Measurements from ENCODE around the gene ANKRD10.

Gene ANKRD10

DNA sequence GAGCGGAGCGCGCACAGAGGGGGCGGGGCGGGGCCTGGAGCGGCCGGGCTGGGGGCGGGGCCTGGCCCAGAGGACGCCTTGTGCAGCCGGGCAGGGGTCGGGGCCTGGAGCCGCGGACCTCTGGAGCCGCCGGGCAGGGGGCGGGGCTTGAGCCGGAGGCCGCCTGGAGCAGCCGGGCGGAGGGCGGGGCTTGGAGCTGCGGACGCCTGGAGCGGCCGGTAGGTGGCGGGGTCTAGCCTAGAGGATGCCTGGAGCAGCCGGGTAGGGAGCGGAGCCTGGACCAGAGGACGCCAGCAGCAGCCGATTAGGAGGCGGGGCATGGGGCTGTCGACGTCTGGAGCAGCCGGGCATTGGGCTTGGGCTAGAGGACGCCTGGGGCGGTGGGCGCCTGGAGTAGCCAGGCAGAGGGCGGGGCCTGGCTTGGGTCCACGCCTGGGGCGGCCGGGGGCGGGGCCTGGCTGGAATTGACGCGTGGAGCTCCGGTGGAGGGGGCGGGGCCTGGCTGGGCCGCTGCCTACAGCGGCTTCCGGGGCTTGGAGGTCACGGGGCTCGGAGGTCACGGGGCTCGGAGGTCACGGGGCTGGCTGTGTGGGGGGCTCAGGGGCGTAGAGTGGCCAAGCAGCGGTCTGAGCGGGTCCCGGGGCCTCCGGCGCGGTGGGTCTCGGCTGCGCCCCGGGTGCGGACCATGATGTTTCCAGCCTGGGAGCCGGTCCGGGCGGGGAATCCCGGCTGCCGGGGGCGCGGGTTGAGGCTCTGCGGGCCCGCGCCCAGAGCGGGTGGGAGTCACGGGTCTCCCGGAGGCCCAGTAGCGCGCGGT, at the start of gene ANKRD10:
ANKRD10 (minus strand) TSS at position 13 of the 817 bp plus-strand sequence. CDS start 135 bp downstream, outside the sequence.
- DNase-seq (ENCODE audit: low spot score), result peak; percentile 98
- ChIA-PET POLR2A (ENCODE audit: low non-redundant PET) (interaction anchor here (0.6 to 0.9 kb wide), 3 partner anchors 209 to 460 kb away, joined by 3 to 5 read pairs (median 3); no protein-coding TSS in a partner anchor), CTCF (interaction anchor here (0.6 to 1.3 kb wide), 10 partner anchors 44 to 998 kb away, joined by 3 to 7 read pairs (median 3); no protein-coding TSS in a partner anchor)
- H3K27ac ChIP-seq, result peak within 1 kb of the TSS; percentile 98
- TF ChIP-seq, protein P1, sequence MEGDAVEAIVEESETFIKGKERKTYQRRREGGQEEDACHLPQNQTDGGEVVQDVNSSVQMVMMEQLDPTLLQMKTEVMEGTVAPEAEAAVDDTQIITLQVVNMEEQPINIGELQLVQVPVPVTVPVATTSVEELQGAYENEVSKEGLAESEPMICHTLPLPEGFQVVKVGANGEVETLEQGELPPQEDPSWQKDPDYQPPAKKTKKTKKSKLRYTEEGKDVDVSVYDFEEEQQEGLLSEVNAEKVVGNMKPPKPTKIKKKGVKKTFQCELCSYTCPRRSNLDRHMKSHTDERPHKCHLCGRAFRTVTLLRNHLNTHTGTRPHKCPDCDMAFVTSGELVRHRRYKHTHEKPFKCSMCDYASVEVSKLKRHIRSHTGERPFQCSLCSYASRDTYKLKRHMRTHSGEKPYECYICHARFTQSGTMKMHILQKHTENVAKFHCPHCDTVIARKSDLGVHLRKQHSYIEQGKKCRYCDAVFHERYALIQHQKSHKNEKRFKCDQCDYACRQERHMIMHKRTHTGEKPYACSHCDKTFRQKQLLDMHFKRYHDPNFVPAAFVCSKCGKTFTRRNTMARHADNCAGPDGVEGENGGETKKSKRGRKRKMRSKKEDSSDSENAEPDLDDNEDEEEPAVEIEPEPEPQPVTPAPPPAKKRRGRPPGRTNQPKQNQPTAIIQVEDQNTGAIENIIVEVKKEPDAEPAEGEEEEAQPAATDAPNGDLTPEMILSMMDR (conservative IDR thresholded peaks at IDR 0.05; ENCODE audit: low read depth), result peak; percentile 86

DNA sequence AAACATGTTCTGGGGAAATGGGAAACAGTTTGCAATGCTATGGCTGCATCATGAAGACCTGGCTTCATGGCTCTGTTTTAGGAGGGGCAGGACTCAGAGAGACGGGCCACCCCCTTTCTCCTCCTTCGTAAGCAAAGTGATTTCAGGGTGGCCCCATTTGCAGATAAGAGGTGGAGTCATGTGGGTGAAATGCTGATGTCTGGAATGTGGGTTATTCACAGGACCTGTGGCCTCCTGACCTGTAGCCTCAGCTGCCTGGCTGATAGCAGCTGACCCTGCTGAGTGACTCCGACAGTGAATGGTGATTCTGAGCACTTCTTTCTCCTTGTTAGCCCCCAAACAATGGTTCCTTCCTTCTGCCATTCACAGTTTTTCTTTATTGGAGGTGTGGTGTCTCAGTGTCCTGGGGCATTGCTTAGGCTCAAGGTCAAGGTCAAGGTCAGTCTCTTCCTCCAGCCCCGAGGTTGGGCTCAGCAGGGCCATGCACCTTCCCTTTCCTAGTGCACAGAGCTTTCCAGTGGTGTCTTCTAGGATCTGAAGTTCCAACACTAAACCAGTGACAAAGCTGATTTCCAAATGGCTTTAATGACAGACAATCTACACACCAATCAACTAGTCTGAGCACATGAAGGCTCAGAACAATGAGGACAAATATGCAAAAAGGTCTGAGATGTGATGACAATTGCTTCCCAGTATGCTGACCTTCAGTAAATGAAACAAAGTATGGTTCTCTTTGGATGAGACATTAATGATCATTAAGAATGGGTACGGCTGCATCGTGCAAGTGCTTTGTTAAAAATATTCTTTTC, 49.6 kb upstream of the ANKRD10 start:
- TF ChIP-seq, protein P1 (conservative IDR thresholded peaks at IDR 0.05; ENCODE audit: low read depth), result no peak
- ChIA-PET POLR2A (ENCODE audit: low non-redundant PET) (no interaction called here), CTCF (no interaction called here)
- H3K27ac ChIP-seq, result peak overlapping the region; percentile 72
- no peak for DNase-seq (ENCODE audit: low spot score)

DNA sequence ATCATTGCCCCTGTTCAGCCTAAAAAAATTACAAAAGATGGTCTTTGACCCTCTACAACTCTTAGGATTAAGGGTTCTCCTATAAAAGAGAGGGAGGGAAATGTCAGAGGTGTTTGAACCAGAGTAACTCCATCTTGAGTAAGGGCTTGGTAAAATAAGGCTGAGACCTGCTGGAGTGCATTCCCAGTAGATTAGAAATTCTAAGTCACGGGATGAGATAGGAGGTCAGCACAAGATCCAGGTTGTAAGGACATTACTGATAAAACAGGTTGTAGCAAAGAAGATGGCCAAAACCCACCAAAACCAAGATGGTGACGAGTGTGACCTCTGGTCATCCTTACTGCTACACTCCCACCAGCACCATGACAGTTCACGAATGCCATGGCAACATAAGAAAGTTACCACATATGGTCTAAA, 48.7 kb upstream of the ANKRD10 start:
- ChIA-PET CTCF (no interaction called here), POLR2A (ENCODE audit: low non-redundant PET) (no interaction called here)
- DNase-seq (ENCODE audit: low spot score), result no peak
- no peak overlapping the region for H3K27ac ChIP-seq
- TF ChIP-seq, protein P1 (conservative IDR thresholded peaks at IDR 0.05; ENCODE audit: low read depth), result no peak

DNA sequence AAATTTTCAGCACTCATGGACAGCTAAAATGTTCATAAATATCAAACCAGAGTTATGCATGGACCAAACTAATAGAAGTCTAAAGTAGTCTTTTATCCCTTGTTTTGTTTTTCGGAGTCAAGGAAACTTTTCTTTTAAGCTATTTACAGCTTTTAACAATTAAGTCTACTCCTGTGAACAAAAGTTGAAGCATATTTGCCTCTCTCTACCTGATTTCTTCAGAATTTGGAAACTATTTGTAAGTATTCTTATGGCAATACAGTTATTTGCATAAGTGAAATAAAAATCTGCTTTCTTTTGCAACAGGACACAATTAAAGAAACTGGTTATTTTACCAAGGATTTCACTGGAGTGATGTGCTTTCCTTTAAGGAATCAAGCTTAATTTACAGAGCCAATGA, 47.1 kb upstream of the ANKRD10 start:
- ChIA-PET POLR2A (ENCODE audit: low non-redundant PET) (no interaction called here), CTCF (no interaction called here)
- TF ChIP-seq, protein P1 (conservative IDR thresholded peaks at IDR 0.05; ENCODE audit: low read depth), result no peak
- no peak for DNase-seq (ENCODE audit: low spot score)
- H3K27ac ChIP-seq, result no peak overlapping the region

DNA sequence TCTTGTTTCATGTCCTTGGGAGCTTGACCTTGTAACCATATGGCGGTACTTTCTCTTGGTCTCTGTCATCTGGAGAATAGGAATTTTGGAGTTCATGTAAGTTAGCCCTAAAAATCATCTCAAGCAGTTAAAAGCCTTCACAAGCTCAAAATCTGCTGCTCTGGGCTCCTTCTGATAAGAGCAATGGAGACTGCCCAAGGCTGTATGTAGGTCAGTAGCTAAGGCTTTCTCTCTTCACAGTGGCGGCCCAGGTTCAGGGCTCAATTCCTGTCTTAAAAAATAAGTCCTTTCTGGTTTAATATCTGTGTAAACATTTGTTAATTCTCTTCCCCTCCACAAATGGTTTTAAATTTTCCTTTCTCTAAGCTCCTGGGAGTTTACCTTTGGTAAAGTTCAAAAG, 45.3 kb upstream of the ANKRD10 start:
- TF ChIP-seq, protein P1 (conservative IDR thresholded peaks at IDR 0.05; ENCODE audit: low read depth), result no peak
- DNase-seq (ENCODE audit: low spot score), result no peak
- POLR2A ChIA-PET (ENCODE audit: low non-redundant PET), result interaction anchor here (0.6 kb wide), 1 partner anchor 241 kb away, joined by 3 read pairs; no protein-coding TSS in a partner anchor
- no peak overlapping the region for H3K27ac ChIP-seq
- CTCF ChIA-PET, result no interaction called here

DNA sequence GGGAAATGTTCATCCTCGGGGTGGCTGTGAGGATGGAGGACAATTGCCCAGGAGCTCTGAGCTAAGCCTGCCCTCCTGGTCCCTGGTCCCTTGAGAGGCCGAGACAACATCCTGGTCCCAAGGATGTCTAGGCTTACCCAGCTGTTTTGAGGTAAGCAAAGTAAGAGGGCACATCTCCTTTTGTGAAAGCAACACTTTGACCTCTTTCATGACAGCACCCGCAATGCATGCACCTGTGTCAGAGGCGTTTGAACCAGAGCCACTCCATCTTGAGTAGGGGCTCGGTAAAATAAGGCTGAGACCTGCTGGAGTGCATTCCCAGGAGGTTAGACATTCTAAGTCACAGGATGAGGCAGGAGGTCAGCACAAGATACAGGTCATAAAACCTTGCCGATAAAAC, 43.1 kb upstream of the ANKRD10 start:
- 0 out of 2 replicates have a peak overlapping the region, but pooled peaks have one; percentile 7 for H3K27ac ChIP-seq
- ChIA-PET CTCF (no interaction called here), POLR2A (ENCODE audit: low non-redundant PET) (no interaction called here)
- TF ChIP-seq, protein P1 (conservative IDR thresholded peaks at IDR 0.05; ENCODE audit: low read depth), result no peak
- no peak for DNase-seq (ENCODE audit: low spot score)
